Measurements from ENCODE around the gene ATIC.

GRCh38 chr2:215380699-215381098 is 68.8 kb downstream of the ATIC start:
- TF ChIP-seq, protein P1, sequence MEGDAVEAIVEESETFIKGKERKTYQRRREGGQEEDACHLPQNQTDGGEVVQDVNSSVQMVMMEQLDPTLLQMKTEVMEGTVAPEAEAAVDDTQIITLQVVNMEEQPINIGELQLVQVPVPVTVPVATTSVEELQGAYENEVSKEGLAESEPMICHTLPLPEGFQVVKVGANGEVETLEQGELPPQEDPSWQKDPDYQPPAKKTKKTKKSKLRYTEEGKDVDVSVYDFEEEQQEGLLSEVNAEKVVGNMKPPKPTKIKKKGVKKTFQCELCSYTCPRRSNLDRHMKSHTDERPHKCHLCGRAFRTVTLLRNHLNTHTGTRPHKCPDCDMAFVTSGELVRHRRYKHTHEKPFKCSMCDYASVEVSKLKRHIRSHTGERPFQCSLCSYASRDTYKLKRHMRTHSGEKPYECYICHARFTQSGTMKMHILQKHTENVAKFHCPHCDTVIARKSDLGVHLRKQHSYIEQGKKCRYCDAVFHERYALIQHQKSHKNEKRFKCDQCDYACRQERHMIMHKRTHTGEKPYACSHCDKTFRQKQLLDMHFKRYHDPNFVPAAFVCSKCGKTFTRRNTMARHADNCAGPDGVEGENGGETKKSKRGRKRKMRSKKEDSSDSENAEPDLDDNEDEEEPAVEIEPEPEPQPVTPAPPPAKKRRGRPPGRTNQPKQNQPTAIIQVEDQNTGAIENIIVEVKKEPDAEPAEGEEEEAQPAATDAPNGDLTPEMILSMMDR (IDR thresholded peaks at IDR 0.05): no peak
- TF ChIP-seq POLR2A (IDR thresholded peaks at IDR 0.05): no peak

Data from Peyer's patch (tissue), 4 donors.